ENCODE measurements around the gene ANOS1. TPM values are rescaled to one million over a fixed set of nuclear protein-coding genes. Genes with fewer than 3 reads are reported as not detected.

Gene ANOS1
- polyA plus RNA-seq, 1 donor from 2014 or later, result 0.72 TPM

GRCh38 chrX:8684201-8684965 lies 47.6 kb downstream of the ANOS1 start:
- Histone ChIP-seq H3K9me3 (ENCODE audit: low read length) (no peaks in the 10 kb centered on the region), H4K20me1 (ENCODE audit: insufficient read depth) (no peaks in the 10 kb centered on the region), H3K9ac (ENCODE audit: low read length) (no peak overlapping the region), H3K4me3 (ENCODE audit: low read length) (no peak overlapping the region), H3K79me2 (replicated peaks; ENCODE audit: insufficient read depth, low read length) (no peaks in the 10 kb centered on the region), H3K36me3 (ENCODE audit: insufficient read depth, low read length) (no peaks in the 10 kb centered on the region), H3K27me3 (ENCODE audit: insufficient read depth, low read depth, low read length) (no peaks in the 10 kb centered on the region), H3F3A (ENCODE audit: insufficient read depth, low read length, poor library complexity, severe bottlenecking) (no peaks in the 10 kb centered on the region), H2AFZ (ENCODE audit: low read depth, low read length) (no peak overlapping the region), H3K9me2 (ENCODE audit: insufficient read depth, low read length) (no peaks in the 10 kb centered on the region), H3K4me2 (ENCODE audit: low read length) (no peak overlapping the region), H3K27ac (ENCODE audit: low read length) (no peak overlapping the region)
- TF ChIP-seq TAF1 (IDR thresholded peaks at IDR 0.05; ENCODE audit: low read depth) (no peak), RAD21 (conservative IDR thresholded peaks at IDR 0.05) (no peak), POLR2AphosphoS5 (IDR thresholded peaks at IDR 0.05) (no peak), MXI1 (conservative IDR thresholded peaks at IDR 0.05; ENCODE audit: poor library complexity, severe bottlenecking) (no peak), EZH2 (IDR thresholded peaks at IDR 0.05; ENCODE audit: borderline replicate concordance, insufficient read depth, low read length, poor library complexity, severe bottlenecking) (no peak), EP300 (conservative IDR thresholded peaks at IDR 0.05; ENCODE audit: poor library complexity, severe bottlenecking) (no peak), CTCF (IDR thresholded peaks at IDR 0.05; ENCODE audit: poor library complexity, severe bottlenecking) (no peak), REST (IDR thresholded peaks at IDR 0.05; ENCODE audit: borderline replicate concordance) (no peak), SMC3 (conservative IDR thresholded peaks at IDR 0.05; ENCODE audit: poor library complexity) (no peak)

GRCh38 chrX:8683687-8684086 lies 48.2 kb downstream of the ANOS1 start:
- Histone ChIP-seq H3K4me2 (ENCODE audit: low read length) (no peak overlapping the region), H2AFZ (ENCODE audit: low read depth, low read length) (no peak overlapping the region), H3K79me2 (replicated peaks; ENCODE audit: insufficient read depth, low read length) (no peaks in the 10 kb centered on the region), H3K27ac (ENCODE audit: low read length) (no peak overlapping the region), H3F3A (ENCODE audit: insufficient read depth, low read length, poor library complexity, severe bottlenecking) (no peaks in the 10 kb centered on the region), H4K20me1 (ENCODE audit: insufficient read depth) (no peaks in the 10 kb centered on the region), H3K36me3 (ENCODE audit: insufficient read depth, low read length) (no peaks in the 10 kb centered on the region), H3K4me3 (ENCODE audit: low read length) (no peak overlapping the region), H3K9me2 (ENCODE audit: insufficient read depth, low read length) (no peaks in the 10 kb centered on the region), H3K9ac (ENCODE audit: low read length) (no peak overlapping the region), H3K9me3 (ENCODE audit: low read length) (no peaks in the 10 kb centered on the region), H3K27me3 (ENCODE audit: insufficient read depth, low read depth, low read length) (no peaks in the 10 kb centered on the region)
- no peak for TF ChIP-seq POLR2AphosphoS5 (IDR thresholded peaks at IDR 0.05)
- TF ChIP-seq SMC3 (conservative IDR thresholded peaks at IDR 0.05; ENCODE audit: poor library complexity), result no peak
- TF ChIP-seq EP300 (conservative IDR thresholded peaks at IDR 0.05; ENCODE audit: poor library complexity, severe bottlenecking), result no peak
- no peak for TF ChIP-seq MXI1 (conservative IDR thresholded peaks at IDR 0.05; ENCODE audit: poor library complexity, severe bottlenecking)
- no peak for TF ChIP-seq RAD21 (conservative IDR thresholded peaks at IDR 0.05)
